Middle frontal gyrus (tissue), 1 donor: ENCODE data around the gene CTSK.
"Not testable (repeated sequence)": the region's sequence is repeated elsewhere in the genome, so short reads cannot be mapped to it uniquely, and the experiment has no call there.

ENCODE experiments used
- DNase-seq: peaks from one replicate; pipeline ENCODE4 v3.0.0-alpha.2; 2015; ENCODE audit warnings: low spot score; ENCODE audit errors: extremely low spot score

Gene CTSK

DNA sequence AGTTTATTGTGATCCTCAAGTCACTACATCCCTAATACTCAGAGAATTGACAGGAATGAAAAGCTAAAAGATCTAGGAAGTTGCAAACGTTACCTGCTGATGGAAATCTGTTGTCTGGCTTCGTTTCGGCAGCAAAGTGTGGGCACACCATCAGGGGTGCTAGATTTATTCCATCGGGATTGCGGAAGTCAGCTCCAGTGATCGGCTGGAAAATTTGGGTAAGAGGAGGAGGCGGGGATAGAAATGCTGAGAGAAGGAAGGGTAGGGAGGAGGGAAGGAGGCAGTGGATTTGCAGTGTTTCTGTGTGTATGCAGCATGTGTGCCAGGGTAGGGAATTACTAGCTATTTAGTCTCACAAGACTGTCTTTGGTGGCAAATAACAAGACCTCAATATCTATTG, at the start of gene CTSK:
TSS of gene CTSK (minus strand) at position 140 of the 400 bp plus-strand sequence. CDS start 1,455 bp downstream, outside the sequence.
- no peak for DNase-seq

DNA sequence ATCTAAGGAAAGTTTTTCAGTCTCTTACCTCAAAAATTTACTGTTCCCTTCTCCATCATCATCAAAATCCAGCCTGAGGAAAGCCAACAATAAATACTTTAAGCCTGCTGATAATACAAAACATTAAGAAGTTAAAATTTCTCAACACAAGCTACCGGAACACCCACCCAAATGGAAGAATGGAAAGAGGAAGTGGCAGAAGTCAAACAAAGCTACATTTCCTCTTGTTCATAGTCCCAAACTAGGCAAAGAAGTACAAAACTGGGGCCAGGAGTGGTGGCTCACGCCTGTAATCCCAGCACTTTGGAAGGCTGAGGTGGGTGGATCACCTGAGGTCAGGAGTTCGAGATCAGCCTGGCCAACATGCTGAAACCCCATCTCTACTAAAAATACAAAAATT, 44.7 kb upstream of the CTSK start:
- not testable (repeated sequence) for DNase-seq

DNA sequence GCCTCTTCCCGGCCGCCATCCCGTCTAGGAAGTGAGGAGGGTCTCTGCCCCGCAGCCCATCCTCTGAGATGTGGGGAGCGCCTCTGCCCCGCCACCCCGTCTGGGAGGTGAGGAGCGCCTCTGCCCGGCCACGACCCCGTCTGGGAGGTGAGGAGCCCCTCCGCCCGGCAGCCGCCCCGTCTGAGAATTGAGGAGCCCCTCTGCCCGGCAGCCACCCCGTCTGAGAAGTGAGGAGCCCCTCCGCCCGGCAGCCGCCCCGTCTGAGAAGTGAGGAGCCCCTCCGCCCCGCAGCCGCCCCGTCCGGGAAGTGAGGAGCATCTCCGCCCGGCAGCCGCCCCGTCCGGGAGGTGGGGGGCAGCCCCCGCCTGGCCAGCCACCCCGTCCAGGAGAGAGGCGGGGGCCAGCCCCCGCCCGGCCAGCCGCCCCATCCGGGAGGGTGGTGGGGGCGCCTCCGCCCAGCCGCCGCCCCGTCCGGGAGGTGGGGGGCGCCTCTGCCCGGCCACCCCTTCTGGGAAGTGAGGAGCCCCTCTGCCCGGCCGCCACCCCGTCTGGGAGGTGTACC, 42.8 kb upstream of the CTSK start:
- DNase-seq, result not testable (repeated sequence)

DNA sequence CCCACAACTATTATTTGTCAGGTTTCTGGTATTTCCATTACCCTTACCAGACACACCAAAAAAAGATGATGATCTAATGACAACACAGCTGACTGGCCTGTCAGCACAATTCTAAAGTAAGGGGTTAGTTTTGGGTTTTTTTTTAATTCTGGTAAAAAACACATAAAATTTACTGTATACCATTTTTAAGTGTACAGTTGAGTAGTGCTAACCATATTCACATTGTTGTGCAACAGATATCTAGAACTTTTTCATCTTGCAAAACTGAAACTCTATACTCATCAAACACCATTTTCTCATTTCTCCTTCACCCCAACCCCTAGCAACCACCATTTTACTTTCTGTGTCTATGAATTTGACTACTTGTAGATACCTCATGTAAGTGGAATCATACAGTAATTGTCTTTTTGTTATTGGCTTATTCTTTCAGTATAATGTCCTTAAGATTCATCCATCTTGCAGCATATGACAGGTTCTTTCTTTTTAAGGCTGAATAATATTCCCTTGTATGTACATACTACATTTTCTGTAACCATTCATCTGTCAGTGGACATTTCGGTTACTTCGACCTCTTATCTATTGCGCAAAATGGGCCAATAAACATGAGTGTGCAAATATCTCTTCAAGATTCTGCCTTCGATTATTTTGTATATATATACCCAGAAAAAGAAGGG, 38.5 kb upstream of the CTSK start:
- DNase-seq, result no peak

DNA sequence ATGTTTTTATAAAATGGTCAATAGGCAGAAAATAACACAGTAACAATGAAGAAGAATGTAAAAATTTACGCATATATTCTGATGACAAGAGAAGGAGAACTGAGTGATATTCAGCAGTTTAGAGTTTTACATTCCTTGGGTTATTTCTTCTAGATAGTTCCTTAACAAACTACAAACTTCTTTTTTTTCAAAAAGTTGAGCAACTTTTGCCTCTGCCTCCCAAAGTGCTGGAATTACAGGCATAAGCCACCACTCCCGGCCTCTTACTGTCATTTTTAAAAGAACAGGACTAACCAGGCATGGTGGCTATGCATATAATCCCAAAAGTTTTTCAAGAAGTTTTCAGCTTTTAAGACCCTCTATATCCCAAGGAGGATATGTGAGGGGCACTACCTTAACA, 35.4 kb upstream of the CTSK start:
- no peak for DNase-seq

DNA sequence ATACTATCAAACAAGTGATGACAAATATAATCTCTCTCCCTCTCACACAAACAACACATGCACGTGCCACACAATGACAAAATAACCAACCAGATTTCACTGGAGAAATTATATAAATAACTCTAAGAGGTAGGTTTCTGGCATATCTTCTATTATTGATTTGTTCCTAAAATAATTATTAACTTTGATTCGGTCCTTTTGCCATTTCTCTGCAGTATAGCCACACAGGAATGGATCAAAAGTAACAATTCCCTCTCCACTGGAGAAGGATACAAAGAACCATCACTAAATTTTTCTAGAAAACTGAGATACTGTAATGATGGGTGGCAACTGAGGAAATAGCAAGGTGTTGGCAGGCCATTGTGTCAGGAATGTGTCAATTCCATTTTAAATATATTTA, 34.9 kb upstream of the CTSK start:
- DNase-seq, result no peak

DNA sequence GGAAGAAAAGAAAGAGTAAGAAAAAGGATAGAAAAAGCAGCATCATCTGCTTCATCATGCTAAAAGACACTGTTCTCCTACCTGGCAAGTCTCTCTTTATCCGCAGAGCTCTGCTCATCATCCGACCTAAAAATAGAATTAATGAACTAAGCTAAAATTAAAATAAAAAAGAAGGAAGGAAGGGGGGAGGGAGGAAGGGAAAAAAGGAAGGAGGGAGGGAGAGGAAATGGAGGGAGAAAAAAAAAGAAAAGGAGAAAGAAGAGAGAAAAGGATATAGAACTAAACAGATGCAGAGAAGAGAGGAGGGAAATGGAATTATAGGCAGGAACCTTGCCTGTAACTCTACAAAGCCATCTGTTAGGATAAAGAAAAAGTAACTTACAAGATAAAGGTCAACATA, 34.3 kb upstream of the CTSK start:
- DNase-seq, result no peak

DNA sequence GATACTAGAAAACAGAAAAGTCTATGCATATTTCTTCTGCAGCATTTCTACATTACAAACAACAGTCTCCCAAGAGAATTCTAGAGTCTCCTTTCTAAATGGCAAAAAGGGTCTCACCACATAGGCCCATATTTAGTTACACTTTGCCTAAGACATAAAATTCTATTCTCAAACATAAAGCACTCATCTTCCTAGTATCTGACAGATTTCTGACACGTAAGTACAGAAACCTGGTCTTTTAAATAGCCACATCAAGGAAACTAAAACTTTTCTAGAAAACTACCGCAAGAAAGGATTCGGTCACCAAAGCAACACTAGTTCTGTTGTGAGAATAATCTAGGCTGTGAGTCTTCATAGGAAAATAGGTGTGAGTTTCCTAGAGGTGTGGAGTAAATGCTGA, 33.6 kb upstream of the CTSK start:
- no peak for DNase-seq

DNA sequence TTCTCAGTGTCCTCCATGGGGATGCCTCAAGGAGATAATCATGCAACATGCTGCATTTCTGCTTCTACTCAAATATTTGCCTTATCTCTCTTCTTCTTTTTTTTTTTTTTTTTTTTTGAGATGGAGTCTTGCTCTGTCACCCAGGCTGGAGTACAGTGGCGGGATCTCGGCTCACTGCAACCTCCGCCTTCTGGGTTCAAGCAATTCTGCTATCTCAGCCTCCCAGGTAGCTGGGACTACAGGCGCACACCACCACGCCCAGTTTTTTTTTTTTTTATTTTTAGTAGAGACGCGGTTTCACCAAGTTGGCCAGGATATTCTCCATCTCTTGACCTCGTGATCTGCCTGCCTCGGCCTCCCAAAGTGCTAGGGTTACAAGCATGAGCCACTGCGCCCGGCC, 32.8 kb upstream of the CTSK start:
- not testable (repeated sequence) for DNase-seq

DNA sequence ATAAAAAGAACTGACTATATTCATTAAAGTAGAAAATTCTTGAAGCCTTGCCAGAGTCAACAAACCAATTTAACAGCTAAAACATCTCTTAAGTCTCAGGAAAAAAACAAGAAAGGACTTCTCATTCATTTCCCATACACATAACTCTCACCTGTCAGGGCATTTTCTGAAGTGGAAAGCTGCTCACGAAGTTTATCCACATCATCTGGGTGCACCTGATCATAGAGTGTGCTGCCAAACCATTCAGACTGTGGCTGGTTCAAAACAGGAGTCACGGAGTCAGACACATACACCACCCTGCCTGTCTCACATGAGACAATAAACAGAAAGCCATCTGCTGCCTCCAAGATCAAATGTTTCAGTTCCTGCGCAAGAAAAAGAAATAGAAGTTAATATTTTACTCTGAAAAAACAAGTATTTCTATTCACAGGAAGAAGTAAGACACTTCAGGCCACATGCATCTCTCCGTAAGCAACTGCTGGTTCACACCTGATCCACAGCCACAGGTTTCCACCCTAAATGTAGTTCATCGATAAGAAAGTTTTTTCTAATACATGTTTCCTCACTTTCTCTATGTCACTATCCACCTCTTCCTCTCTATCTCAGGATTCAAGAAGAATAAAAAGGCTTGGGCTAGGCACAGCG, 28.2 kb upstream of the CTSK start:
- DNase-seq, result no peak

DNA sequence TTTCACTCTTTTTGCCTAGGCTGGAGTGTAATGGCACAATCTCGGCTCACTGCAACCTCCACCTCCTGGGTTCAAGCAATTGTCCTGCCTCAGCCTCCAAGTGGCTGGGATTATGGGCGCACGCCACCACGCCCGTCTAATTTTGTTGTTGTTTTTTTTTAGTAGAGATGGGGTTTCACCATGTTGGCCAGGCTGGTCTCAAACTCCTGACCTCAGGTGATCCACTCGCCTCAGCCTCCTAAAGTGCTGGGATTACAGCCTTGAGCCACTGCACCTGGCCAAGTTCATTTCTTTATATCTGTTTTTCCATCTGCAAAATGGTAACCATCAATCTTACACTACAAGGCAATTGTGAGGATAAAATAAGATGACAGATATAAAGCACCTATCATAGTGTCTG, 25.9 kb upstream of the CTSK start:
- not testable (repeated sequence) for DNase-seq

DNA sequence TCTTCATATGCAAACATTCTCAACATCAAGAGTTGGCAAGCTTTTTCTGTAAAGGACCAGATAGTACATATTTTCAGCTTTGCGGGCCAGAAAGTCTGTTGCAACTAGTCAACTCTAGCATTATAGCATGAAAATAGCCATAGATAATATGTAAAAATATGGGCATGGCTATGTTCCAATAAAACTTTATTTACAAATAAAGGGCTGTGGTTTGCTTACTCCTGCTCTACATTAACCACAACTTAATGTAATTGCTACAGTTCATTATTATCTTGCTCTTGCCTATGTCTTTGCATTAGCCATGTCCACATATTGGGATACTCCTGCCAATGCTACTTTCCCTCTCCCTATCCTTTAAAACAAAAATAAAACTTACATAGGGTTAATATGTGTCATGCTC, 24.5 kb upstream of the CTSK start:
- DNase-seq, result no peak

DNA sequence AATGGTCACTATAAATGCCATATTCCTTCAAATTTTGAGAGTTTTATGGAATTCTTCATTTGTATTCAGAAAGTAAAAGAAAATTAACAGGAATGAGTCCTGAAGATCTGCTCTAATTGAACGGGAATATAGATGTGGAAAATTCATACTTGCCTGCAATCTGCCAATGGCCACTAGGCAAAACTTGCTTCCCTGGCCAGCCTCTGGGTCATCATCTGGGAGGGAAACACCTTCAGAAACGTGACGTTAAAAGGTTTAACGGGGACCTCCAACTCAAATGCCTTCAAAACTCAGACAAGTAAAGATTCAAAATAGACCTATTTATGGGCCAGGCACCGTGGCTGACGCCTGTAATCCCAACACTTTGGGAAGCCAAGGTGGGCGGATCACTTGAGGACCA, 21.7 kb upstream of the CTSK start:
- no peak for DNase-seq

DNA sequence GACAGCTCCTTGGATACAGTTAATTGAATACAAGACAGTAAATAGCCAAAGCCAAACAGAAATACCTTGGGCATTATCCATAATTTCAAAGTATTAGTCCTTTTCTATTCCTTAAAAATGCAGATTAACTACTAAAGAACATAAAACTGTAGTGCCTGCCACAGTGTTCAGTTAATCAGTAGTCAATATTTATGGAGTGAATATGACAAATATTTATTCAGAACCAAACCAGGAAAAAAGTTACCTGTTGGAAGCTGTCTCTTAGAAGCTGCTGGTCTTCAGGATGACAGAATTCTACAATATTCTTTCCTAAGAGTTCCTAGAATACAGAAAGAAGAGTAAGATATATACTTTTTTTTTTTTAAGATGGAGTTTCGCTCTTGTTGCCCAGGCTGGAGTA, 18.2 kb upstream of the CTSK start:
- DNase-seq, result no peak

DNA sequence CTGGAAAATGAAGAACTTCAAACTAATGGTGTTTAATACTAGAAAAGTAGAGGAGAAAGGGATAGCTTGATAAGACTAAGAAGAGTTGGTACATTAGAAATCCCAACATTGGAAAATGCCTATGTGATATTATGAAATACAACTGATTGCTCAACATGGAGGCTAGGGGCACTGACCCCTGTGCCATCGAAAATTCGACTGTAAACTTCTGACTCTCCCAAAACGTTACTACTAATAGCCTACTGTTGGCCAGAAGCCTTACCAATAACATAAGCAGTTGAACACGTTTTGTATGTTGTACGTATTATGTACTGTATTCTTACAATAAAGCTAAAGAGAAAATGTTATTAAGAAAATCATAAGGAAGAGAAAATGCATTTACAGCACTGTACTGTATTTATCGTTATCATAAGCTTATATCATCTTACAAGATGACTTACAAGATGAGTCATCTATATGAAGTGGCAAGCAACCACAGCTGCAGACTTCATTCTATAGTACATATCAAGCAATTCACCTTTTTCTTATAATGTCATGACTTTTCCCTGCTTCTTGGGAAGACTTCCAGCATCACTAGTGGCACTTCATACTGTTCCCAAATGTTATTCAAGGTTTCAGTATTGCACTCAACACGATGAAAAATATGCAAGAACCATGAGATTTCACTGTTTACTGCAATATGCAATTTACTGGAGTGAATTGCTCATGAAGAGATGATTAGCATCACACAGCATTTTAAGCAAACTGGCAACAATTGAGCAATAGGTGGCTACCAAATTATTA, 12.9 kb upstream of the CTSK start:
- DNase-seq, result no peak

DNA sequence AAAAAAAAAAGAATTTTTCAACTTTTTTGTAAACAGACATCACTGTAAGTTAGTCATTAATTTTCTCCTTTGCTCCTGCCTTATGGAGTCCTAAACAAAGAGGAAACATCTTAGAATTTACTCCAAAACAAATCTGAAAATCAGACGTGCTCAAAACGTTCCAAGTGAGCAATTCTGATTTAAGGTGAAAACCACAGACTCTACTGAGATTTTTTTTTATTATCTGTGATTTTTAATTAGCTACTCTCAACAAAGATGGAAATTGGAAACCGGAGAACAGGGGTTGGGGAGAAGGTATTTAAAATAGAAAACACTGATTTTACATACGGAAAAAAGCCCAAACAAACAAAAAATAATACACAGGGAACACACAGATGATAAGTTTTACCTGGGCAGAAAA, 7.8 kb upstream of the CTSK start:
- DNase-seq, result no peak

DNA sequence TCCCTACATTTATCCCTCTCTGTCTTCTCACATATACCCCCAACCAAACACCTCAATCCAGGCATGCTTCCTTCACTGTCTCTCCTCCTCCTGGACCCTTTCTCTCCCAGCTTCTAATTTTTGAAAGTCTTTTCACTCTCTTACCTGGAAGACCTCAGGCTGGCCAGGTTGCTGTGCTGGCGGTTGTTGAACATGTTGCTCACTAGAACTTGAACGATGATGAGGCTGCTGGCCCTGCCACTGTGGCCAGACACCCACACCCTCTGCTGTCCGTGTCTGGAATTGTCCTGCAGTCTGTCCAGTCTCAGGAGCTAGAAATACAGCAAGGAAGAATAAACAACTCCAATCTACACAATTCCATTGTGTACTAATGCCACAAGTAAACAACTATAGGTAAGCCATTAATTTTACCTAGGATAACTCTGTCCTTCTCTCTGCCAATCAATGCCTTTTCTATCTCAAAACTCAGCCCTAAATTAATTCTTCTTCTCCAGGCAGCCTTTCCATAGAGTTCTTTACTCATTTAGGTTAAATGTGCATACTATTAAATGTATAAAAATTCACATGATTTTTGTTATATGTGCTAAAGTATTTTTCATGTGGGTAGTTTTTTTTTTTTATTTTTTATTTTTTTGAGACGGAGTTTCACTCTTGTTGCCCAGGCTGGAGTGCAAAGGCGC, 5.1 kb upstream of the CTSK start:
- DNase-seq, result no peak

DNA sequence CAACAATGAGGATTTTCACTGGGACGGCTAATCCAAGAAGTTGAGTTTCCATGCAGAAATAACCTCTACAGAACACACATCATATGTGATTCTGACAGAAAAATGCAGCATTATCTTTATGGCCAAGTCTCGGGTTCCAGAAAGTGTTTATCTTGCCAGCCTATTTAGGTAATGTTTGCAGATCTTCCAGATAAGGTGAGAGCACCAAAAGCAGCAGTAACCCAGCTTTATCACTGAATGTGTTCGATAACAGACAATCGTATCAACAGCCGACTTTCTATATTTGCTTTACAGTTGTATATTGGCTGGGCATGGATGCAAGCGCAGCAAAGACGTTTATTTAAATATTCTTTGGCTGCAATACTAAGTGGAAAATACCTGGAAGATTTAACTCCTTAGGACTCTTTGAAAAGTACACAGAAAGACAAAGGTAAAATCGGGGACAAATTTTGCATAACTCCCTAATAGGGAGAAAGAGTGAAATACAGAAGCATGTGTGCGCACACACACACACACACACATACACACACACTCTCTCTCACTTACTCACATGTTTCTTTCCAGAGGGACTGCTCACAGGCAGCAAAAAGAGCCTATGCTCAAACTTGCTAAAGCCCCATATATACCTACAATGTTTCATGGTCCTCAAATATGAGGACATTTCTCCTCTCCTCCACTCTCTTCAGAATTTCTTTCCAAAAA, 3.0 kb upstream of the CTSK start:
- no peak for DNase-seq

DNA sequence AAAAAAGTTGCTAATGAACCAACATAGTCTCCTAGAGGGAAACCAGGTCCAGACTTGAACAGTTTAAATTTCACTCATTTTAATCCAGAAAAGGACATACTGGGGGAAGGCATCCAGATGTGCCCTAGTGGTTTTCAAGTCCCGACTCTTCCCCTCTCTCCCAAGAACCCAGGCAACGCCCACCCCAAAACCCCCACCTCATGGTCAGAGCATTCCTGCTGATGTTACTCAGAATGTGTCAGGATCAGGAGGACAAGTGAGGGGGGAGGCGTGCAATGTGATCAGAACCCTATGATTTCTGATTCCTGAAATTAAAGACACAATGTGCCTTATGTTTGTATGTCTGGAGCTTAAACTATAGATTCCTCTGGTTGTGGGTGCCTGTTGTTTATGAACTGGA, 1.6 kb upstream of the CTSK start:
- no peak for DNase-seq

DNA sequence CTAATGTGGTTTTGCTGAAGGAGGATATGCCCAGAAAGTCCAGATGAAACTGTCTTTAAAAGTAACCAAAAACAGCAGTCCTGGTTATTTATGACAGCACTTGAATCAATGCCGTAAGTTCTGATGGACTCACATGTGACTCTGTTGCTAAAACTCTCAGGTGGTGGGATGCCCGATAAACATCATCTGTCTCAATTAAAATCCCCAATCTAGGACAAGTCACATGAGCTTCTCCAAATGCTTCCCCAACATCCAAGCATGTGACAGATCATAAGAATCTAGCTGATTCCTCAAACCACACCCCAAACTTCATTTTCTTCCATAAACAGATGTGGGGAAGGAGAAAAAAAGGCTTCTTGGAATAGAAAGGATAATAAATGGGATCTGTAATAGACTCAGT, 786 bp upstream of the CTSK start:
- no peak for DNase-seq
